Esophagus muscularis mucosa (tissue), 4 donors: ENCODE results near the gene ETFA.

Experiments
- EP300 ChIP-seq: sonication (generic); formaldehyde crosslinking; IDR thresholded peaks from one replicate; pipeline ENCODE4 v1.6.1; 2017; ENCODE audit warnings: antibody characterized with exemption
- POLR2A ChIP-seq: fragments of 450-650 bp; IDR thresholded peaks from one replicate; pipeline ENCODE4 v1.6.1; 2017; ENCODE audit warnings: antibody characterized with exemption, moderate library complexity, mild to moderate bottlenecking, low read depth
- POLR2AphosphoS5 ChIP-seq, 2 donors: sonication (generic); formaldehyde crosslinking; IDR thresholded peaks; one replicate each; pipeline ENCODE4 v1.6.1; 2017; ENCODE audit warnings: antibody characterized with exemption in 2 of 2
- TF ChIP-seq, protein P1 (sequence below), 3 experiments: fragments of 200-600 bp in 2 of 3; fragments of 450-650 bp in 1 of 3; sonication (generic) in 2 of 3; IDR thresholded peaks; one replicate each; pipeline ENCODE4 v1.5.1; 2017 to 2019; ENCODE audit warnings: antibody characterized with exemption in 3 of 3, mild to moderate bottlenecking in 2 of 3, moderate library complexity in 1 of 3

DNA sequence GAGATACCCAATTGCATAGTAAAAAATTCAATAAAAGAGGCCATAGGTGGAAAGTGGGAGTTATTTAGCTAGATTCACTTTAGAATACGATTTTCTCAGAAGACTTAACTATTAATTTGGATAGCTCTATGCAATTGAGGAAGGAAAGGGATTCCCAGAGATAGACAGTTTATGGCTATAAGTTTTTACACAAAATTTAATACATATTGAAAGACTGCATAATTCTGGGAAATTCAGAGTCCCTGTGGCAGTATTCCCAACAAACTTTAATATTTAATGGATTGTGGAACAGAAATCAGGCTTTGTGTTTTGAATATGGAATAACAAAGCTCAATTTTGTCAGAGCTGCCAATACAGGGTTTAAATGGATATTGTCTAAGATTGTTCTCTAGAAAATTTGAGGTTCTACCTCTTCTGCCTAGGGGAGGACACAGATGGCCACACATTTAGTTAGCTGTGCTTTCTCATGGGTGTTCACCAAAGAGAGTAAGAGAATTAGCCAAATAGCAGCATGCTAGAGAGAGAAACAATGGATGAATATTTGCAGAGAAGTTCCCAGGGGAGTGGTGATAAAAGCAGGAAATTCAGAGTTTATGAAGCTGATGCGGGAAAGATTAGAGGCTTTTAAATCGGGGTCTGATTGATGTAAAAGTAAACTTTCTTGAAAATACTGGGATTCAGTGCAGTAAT is 33.8 kb upstream of the ETFA start:
- TF ChIP-seq, protein P1, sequence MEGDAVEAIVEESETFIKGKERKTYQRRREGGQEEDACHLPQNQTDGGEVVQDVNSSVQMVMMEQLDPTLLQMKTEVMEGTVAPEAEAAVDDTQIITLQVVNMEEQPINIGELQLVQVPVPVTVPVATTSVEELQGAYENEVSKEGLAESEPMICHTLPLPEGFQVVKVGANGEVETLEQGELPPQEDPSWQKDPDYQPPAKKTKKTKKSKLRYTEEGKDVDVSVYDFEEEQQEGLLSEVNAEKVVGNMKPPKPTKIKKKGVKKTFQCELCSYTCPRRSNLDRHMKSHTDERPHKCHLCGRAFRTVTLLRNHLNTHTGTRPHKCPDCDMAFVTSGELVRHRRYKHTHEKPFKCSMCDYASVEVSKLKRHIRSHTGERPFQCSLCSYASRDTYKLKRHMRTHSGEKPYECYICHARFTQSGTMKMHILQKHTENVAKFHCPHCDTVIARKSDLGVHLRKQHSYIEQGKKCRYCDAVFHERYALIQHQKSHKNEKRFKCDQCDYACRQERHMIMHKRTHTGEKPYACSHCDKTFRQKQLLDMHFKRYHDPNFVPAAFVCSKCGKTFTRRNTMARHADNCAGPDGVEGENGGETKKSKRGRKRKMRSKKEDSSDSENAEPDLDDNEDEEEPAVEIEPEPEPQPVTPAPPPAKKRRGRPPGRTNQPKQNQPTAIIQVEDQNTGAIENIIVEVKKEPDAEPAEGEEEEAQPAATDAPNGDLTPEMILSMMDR (IDR thresholded peaks at IDR 0.05), result no peak
- TF ChIP-seq EP300, result no peak
- no peak for TF ChIP-seq POLR2A
- TF ChIP-seq POLR2AphosphoS5 (IDR thresholded peaks at IDR 0.05), result no peak
